Activated naive CD4-positive, alpha-beta T cell treated with Interleukin-2 at 50 U/mL for 16 hours (primary cell): ENCODE measurements around the gene NAA16.

Experiments used
- DNase-seq: peaks from one replicate; pipeline ENCODE4 v3.0.0-alpha.2; 2020

The NAA16 gene

GRCh38 chr13:41361491-41361890 lies 50.4 kb downstream of the NAA16 start:
- DNase-seq: no peak

DNA sequence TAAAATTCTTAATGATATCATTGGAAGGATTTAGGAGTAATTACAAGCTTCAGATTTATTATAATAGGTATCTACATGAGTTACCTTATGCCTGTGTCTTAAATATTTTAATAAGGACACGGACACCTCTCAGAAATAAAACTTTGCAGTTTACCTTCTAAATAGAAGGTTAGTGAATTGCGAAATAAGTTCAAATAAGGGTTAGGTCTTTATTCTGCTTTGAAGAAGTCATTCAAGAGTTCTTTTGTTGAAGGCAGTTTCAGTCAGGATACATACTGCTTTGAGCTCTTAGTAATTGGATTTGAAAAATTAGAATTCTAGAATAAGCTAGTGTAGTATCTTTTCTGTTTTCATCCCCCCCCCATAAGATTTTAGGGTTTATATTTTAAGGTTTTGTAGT lies 53.0 kb downstream of the NAA16 start:
- DNase-seq: no peak

DNA sequence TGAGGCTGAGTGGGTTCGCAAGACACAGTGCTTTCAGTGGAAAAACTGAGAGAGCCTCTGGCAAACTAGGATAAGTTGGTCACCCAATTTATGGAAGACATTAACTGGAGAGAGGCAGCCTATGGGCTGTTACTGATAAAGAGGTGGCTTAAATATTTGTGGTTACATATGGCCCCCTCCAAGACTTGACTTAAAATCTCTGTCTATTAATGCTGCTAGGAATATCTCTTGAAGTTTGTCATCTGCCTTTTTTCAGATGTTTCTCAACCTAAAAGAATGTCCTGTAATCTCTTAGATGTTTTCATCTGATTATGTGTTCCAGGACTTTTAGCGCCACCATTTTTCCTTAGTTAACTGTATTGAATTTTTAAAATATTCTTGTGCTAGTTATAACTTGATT lies 54.6 kb downstream of the NAA16 start:
- DNase-seq: no peak

DNA sequence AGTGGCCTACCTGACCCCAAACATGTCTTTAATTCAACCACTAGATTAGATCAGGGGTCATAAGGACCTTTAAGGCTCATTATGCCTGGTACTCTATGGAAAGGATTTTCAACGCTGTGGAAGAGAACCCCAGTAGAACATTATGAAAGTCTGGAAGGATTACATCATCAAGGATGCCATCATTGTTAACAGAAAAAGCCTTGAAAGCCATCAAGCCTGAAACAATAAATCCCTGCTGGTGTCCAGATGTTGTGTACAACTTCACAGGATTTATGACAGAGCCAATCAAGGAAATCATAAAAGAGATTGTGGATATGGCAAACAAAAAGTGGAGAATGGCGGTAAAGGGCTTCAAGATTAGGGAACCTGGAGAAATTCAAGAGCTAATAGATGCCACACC lies 59.7 kb downstream of the NAA16 start:
- no peak for DNase-seq

DNA sequence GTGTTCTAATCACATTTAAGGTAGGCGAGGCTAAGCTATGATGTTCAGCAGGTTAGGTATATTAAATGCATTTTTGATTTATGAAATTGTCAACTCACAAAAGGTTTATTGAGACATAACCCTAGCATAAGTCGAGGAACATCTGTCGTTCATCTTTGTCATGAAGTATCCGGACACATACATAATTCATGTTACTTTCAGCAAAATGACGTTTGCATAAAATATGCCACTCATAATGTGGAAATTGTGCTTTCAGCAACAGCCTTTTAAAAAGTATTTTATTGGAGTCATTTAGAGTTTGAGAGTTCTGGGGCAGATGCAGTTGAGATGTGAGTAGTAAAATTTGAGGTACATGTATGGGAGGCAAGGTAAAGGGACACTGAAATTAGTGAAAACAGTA lies 66.4 kb downstream of the NAA16 start:
- DNase-seq: no peak

DNA sequence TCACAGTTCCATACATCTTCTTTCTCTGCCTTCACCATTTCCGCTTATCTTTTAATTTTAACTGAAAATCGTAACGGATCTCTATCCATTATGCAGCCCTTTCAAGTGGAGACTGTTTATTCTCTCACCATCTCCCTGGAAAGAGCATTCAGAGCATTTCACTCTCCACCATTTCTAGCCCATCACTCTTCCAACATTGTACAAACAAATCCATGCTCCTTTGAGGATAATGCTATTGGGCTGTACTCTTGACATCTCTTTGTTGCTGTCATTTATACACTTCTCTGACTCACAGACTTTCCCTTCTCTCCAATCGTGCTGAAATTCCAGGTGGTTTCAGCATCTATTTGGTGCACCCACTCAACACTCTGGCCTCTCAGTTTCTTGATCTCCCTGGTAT lies 71.4 kb downstream of the NAA16 start:
- no peak for DNase-seq

DNA sequence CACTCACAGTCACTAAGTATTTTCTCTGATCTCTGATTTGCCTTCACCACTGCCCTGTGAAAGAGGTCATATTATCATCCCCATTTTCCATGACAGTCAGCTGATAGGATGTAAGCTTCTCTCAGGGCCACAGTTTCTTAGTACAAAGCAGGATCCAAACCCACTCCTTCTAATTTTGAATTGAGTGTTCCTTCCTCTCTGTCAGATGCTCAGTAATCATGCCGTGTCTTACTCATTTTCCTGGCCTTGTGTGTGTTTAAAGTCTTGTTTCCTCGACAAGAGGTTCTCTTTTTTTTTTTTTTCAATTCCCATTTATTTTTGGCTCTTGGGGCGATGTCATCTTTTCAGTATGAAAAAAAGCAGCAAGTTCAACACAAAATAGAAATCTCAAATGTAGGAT lies 72.3 kb downstream of the NAA16 start:
- no peak for DNase-seq

- DNase-seq: no peak
Measured at GRCh38 chr13:41384749-41385503, 73.9 kb downstream of the NAA16 start.

GRCh38 chr13:41386211-41386610 lies 75.1 kb downstream of the NAA16 start:
- no peak for DNase-seq

DNA sequence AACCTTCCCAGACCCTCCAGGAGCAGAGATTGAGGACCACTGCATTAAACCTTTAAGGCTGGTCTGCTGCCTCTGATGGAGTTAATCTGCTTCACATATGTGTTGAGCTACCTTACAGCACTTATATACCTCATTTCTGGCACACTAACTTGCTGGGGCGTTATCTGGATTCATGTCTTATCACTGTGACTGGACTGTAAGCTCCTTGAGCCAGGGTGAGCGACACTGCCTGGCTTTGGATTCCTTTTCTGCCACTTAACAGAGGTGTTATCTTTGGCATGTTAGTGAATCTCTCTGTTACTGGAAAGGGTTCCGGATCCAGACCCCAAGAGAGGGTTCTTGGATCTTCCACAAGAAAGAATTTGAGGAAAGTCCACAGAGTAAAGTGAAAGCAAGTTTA lies 76.5 kb downstream of the NAA16 start:
- DNase-seq: no peak

GRCh38 chr13:41388143-41388881 lies 77.2 kb downstream of the NAA16 start:
- no peak for DNase-seq

- DNase-seq: no peak
Measured at GRCh38 chr13:41389580-41389979, 78.5 kb downstream of the NAA16 start.

- DNase-seq: no peak
Measured at GRCh38 chr13:41394166-41394565, 83.1 kb downstream of the NAA16 start.

GRCh38 chr13:41398494-41399170 lies 87.6 kb downstream of the NAA16 start:
- DNase-seq: no peak

DNA sequence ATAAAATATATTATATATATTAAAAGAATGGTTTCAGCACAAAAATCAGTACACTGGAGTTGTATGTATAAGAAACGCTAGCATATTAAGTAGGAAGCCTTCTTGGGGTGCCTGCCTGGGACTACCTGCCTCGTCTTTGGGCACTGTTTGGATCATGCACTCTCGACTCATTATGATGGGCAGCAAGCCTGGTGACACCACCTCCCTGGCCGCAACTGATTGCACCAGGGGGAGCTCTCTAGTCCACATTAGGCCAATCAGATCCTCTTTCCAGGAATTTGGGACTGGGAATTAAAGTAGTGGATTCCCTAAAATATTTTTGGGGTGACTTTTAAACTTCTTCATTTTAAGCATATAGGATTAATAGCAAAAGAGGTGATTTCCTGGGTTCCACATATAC lies 90.3 kb downstream of the NAA16 start:
- no peak for DNase-seq

GRCh38 chr13:41402691-41403511 lies 91.8 kb downstream of the NAA16 start:
- DNase-seq: no peak

- no peak for DNase-seq
Measured at GRCh38 chr13:41403983-41404382, 92.9 kb downstream of the NAA16 start.

DNA sequence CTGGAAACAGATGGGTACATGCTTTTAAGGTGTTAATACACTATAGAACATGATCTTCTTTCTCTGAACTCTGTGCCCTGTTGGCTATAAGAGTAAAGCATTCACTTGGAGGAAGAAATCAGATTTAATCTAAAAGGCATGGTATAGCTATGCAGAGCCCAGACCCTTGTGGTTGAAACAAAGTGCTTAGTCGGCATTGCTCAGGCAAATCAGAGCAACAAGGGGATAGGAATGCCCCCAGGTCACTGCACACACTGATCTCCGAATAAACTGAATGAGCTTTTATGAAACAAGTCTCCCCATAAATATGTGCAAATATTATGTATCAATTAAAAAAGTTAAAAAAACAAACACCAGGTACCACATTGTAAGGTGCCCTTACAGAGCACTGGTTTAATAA lies 94.3 kb downstream of the NAA16 start:
- DNase-seq: no peak

DNA sequence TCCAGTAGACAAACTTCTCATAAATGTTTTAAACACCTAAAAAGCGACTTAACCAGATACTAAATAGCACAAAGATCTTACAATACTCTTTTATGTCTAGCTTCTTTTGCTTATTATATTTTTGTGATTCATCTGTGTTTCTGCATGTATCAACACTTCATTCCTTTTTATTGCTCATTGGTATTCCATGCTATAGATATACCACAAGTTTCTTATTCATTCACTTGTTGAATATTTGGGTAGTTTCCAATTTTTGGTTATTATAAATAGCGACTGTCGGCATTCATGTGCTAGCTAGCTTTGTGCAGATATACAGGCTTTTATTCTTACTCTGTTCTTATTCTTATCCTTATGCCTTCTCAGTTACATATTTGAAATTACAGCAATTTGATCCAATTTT lies 96.3 kb downstream of the NAA16 start:
- no peak for DNase-seq

DNA sequence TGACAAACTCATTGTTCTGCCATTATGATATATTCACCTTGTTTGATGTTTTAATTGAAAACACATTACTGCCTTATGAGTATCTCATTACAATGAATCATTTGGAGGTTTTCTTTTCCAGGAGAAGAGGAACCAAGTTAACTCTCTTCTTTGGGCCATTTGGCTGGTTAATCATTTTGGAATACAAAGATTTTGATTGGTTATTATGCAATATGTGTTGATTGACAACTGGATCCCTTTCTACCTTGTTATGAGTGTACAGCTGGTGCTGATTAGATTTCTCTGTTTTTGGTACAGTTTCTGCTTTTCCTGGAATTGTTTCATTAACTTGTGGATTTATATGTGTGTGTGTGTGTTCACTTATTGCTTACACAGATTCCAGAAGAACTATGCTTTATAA lies 97.1 kb downstream of the NAA16 start:
- DNase-seq: no peak

DNA sequence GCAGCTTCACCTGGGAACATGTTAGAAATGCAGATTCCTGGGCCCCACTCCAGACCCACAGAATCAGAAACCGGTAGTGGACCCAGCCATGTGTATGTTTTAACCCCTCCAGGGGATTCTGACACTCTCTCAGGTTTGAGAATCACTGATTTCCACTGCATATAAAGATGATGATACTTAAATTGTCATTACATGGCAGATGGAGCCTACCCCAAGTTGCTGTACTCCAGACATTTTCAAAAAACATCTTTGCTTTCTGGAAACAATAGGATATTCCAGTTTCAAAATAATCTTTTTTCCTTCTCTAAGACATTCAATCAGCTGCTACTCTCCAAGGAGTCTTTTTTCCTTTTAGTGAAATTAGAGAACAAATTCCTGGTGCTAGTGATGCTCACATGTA lies 97.7 kb downstream of the NAA16 start:
- DNase-seq: no peak

DNA sequence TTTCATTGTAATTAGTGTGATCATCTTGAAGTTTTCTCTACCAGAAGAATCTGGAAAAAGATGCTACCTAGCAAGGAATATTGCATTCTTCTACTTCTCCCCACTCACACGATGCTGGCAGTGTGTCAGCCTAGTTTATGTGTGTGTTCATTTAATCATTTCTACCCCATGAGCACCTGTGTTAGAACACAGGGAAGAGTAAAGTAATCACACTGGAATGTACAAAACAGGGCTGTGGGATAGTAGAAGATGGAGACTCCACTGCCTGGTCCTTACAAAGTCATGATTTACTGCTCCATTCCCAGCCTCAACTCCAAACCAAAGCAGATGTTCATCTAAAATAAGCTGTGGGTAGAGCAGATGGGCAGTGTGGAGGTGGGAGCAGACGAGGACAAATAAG lies 98.5 kb downstream of the NAA16 start:
- no peak for DNase-seq

DNA sequence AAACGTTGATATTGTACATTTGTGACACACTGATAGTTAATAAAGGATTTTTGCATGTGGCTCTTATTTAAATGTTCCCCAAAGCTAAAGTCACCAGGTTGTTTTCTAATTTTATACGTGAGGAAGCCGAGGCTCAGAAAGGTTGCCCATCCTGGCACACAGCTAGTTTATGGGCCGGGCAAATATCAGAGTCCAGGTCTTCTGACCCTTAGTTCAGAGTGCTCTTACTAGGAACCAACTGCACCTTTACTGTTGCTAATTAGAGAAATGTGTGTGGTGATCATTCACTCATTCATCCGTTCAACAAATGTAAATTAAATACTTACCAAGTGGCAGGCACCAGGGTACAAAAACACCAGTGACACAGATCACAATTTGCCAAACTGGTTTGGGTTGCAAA lies 100.0 kb downstream of the NAA16 start:
- DNase-seq: no peak
